Activated CD4-positive, alpha-beta T cell treated with anti-CD3 and anti-CD28 coated beads, Interleukin-2, amount 50 U/mL, for 1 hour (primary cell): ENCODE results near the gene CUBN.

Experiments used
- DNase-seq: peaks from one replicate; pipeline ENCODE4 v3.0.0-alpha.2; 2020

CUBN gene

GRCh38 chr10:17065273-17065672 is 64.3 kb downstream of the CUBN start:
- DNase-seq = no peak

GRCh38 chr10:17064435-17064834 is 65.2 kb downstream of the CUBN start:
- no peak for DNase-seq

DNA sequence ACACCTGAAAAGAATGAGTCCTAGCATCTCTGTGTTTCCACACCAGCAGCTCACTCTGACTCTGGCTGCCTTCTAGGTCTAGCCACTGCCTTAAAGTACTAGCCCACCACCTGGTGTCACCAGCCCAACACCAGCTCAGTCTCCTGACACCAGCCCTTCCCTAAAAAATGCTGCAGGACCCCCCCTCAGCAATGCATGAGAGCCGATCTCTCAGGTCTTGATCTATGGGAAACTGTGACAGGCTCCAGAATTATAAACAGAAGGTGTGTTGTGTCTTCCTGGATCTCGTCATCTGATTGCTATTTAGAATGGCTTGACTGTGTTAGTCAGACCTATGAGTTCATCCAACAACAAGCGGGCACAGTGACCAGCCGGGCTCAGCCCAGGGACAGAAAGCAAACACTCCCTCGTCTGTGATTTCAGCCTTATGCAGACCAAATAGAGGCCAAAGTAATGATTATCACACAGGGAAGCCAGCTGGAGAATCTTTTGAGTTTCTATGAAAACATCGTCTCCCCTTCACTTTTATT is 66.6 kb downstream of the CUBN start:
- DNase-seq = no peak

DNA sequence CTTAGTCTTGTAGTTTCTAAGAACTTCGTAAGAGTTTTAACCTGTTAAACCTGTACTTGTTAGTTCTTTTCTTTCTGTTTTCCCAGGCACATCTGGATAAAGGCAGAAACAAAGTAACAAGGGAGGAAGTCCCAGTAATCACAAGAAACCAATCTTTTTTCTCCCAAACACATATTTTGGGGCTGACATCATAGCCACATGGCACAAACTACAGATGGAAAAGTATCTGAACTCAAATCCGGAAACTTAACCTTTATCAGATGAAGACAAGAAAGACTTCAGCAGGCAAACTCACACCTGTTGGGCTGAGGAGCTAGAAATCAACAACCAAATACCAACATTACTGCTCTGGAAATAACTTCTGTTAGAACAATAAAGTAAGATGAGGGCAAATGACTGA is 67.1 kb downstream of the CUBN start:
- no peak for DNase-seq

DNA sequence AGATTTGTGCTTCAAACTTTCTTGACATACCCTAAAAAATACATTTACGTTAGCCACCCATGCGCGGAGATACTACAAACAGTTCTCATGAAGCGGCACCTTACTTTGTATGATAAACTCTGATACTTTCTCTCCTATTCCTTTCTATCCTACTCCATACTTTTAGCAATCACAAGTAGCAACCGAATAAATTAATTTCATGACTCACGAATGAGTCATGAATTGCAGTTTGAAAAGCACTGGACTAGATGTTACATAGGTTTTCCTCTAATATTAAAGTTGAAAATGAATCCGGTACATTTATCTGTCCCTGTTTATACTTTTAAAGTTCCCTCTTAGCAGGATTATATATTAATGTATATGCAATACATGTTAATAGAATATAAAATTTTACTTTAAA is 67.6 kb downstream of the CUBN start:
- no peak for DNase-seq

GRCh38 chr10:17061418-17061817 is 68.2 kb downstream of the CUBN start:
- no peak for DNase-seq

- no peak for DNase-seq
Observed at GRCh38 chr10:17060289-17060688, 69.3 kb downstream of the CUBN start.

DNA sequence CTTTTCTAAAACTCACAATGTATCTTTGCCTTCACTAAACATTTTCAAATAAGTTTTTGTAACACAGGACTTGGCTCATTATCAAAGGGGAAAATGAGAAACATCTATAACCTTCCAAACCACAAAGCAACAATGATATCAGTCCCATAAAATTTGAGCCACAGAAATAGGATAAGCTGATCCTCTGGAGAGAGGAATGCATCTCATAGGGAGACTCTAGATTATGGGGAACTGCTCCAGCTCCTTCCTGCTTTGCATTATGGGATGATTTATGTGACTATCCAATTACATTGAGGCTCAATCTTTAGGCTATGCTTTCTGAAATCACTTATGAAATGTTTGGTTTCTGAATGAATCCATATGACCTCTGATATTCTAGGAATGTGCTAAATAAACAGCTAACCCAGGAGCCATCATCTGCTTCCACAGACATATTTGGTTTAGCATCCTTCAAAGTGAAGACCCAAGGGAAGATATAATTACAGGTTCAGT is 70.4 kb downstream of the CUBN start:
- DNase-seq = no peak

DNA sequence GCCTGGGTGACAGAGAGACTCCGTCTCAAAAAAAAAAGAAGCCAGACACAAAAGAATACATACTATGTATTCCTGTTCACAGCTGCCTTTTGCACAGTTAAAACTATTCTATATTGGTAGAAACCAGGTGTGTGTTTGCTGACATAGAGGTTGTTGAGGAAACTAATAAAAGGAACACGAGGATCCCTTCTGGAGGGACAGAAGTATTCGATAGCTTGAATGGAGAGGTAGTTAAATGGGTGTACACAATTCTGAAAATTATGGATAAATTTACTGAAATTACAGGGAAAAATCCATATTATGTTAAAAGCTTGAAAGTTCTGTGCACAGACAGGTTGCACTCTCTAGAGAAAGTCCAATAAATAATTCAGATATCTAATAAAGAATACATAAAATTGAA is 71.5 kb downstream of the CUBN start:
- DNase-seq = no peak

DNA sequence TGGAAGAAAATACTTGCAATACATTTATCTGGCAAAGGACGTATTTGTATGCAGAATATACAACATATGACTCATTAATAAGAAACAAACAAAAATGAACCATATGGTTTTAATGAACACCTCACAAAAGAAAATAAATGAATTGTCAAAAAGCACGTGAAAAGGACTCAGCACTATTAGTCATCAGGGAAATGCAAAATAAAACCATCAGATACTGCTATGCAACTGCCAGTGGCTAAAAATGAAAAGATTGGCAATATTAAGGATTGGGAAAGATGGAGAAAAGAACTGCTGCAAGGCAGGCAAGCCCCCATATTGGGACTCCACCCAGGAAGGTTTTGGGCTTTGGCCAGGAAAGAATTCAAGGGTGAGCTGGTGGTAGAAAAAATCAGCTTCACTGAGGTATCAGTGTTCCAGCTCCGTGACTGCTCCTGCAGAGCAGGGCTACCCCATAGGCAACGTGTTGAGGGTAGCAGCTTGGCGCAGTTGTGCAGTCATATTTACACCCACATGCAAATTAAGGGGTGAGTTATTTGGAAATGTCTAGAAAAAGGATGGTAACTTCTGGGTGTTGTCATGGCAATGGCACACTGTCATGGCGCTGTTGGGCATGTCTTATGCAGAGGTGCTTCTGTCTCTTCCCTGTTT is 72.7 kb downstream of the CUBN start:
- DNase-seq = no peak

DNA sequence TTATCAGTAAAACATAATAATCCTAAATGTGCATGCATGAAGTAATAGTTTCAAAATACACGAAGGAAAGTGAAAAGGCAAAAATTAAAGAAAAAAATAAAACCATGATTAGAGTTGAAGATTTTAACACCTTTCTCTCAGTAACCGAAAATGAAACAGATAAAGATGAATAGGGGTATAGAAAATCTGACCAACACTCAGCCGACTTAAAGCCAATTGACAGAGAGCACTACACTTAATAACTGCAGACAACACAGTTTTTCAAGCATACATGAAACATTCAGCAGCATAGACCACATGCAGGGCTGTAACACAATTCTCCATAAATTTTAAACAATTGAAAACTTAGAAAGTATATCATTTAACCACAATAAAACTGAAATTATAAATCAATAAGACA is 76.1 kb downstream of the CUBN start:
- DNase-seq = no peak

- DNase-seq = no peak
Observed at GRCh38 chr10:17053061-17053460, 76.5 kb downstream of the CUBN start.

DNA sequence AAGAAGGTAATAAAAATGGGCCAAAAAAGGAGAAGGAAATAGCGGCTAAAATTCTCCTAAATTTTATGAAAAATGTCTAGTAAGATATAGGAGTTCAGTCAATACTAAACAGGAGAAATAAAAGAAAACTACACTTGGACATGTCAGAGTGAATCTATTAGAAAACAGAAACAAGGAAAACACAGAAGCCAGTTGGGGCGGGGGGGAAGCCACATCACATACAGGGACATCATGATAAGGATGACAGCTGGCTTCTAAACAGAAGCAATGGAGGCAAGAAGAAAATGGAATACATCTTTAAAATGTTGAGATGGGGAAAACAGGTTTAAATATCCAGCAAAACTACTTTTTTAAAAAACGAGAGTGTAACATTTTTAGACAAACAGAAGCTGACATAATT is 77.8 kb downstream of the CUBN start:
- DNase-seq = no peak

GRCh38 chr10:17049195-17049594 is 80.4 kb downstream of the CUBN start:
- no peak for DNase-seq

DNA sequence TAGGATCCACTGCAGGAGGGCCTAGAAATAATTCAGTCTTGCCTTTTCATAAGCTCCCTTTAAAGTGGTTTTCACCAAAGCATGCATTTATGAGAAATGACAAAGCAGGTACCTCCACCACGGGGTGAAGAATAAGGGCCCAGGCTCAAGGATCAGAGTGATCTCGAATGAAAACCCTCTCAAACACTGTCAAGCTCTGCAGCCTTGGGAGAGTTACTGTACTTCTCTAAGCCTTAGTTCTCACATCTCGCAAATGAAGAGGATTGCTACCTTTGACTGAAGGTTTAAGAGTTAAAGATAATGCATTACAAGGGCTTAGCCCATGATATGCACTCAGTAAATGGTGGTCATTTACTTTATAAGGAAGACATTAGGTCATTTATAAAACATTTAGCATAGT is 81.7 kb downstream of the CUBN start:
- DNase-seq = no peak

- DNase-seq = no peak
Observed at GRCh38 chr10:17046989-17047388, 82.6 kb downstream of the CUBN start.

- no peak for DNase-seq
Observed at GRCh38 chr10:17043586-17043985, 86.0 kb downstream of the CUBN start.

DNA sequence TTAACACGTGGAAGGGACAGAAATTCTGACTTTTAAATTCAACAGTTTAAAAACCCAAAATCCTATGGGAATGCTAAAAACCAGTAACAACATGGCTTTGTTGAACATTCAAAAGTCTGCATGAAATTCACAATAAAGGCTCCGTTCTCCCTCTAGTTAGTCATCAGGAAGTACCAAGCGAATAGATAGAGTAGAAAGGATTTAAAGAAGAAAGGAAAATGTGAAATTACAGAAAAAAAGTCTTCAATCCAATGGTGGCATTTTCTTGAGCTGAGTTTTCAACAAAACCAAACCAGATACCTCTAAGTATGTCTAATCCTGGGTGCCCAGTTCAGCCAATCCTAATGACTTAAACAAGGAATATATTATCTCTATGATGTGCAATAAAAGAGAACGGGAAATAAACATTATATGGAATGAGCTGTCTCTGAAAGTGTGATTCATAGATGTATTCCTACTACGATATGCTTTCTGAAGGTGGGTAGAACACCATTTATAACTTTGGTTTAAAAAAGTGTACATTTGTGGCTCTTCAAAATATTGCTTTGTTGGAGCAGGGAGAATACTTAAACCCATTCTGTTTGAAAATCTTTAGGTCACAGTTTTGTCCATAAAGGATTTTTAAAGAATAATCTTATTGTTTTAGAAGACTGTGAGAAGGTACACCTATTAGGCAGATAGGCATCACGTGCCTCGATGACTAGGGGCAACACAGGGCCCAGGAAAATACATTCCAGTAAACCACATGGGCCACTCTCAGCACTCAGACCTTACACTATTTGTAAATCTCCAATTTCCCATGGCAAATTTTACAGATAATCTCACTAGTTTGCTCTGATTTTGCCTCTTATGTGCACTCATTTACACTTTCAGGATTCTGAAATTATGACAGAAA is 87.7 kb downstream of the CUBN start:
- no peak for DNase-seq

- DNase-seq = no peak
Observed at GRCh38 chr10:17038627-17039026, 91.0 kb downstream of the CUBN start.

DNA sequence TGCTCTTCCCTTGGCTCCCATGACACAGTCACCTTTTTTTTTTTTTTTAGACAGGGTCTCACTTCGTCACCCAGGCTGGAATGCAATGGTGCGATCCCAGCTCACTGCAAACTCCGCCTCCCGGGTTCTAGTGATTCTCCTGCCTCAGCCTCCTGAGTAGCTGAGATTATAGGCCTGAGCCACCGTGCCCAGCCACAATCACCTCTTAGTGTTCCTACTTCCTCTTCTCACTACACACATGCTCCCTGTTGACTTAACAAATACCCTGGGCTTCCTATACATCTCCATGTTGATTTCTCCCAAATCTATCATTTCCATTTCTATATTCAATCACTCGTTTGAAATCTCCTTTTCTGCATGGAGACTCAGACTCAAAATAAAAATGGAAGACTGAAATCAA is 91.7 kb downstream of the CUBN start:
- no peak for DNase-seq

- no peak for DNase-seq
Observed at GRCh38 chr10:17035446-17035845, 94.2 kb downstream of the CUBN start.

DNA sequence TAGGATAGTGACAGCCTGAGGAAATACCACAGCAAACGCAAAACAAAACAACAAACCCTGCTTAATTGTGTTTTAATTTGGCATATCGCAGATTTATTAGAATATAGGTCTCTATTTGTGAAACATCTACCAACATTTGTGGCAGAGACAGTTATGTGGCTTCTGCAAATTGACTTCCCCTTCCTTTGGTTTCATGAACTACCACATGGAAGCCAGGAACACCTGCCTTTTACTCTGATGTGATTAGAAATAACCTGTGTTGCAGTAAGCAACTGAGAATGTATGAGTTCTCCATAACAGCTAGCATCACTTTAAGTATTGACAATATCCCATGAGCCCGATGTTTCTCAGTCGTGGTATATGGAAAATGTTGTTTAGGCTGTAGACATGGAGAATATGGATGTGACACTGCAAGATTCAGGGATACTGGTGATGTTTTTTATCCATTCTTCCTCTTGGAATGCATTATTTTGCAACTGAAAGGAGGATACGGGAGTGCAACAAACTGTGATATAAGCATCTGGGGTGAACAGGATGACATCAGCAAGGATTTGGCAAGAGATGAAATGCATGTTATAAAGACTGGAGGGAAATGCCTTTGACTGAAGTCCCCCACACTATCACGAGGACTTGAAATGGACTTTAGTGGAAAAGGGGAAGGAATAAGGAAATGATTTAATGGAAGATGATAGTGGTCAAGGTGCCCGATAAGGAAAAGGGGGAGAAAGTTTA is 95.9 kb downstream of the CUBN start:
- no peak for DNase-seq
